Lung microvascular endothelial cell (primary cell): ENCODE measurements around the gene RAN. TPM values are rescaled to one million over a fixed set of nuclear protein-coding genes. Genes with fewer than 3 reads are reported as not detected.
"Not testable (repeated sequence)": the region's sequence is repeated elsewhere in the genome, so short reads cannot be mapped to it uniquely, and the experiment has no call there.

Experiments
- DNase-seq, 2 donors: peaks; one replicate each; pipeline versions ENCODE4 v3.0.0 to v3.0.0-alpha.2; 2010; ENCODE audit warnings: low read depth in 2 of 2
- total RNA-seq: library from RNA; depleted of rRNA; stranded (reverse); fragments of >200 nt; gene quantifications from 2 replicates; pipeline ENCODE4 v1.2.1, GENCODE V29; 2014

The RAN gene
- total RNA-seq = 296 and 515 TPM in 2 replicates

DNA sequence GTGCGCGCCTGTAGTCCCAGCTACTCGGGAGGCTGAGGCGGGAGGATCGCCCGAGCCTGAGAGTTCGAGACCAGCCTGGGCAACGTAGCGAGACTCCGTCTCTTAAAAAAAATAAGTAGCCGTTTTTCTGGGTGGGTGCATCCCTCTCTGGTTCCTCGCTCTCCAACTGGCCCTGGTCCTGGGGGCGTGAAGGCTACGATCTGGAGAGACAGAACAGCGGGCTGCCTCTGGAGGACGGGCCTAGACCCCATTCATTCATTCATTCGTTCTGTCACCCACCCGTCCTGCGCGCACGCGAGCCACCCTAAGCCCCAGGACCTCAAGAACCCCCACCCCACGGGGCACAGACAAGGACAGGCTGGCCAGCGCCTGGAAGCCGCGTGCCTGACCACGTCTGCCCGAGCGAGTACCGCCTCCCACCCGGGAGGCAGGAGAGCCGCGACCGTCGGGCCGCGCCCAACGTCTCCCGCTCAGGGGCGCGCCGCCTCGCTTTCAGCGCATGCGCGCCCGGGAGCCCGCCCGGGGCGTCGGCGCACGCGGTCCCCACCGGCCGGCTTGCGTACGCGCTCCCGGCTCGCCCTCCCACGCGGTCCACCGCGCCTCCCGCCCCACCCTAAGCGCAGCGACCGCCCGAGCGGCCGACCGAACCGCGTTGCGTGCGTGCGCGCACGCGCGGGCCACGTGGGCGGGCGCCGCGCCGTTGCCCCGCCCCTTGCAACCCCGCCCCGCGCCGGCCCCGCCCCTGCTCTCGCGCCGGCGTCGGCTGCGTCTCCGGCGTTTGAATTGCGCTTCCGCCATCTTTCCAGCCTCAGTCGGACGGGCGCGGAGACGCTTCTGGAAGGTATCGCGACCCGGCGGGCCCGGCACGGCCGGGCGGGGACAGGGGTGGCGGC is at the start of gene RAN:
TSS of gene RAN (plus strand) at position 781 of the 893 bp plus-strand sequence. CDS start 528 bp downstream, outside the sequence.
- DNase-seq = peak; percentile 96 to 98

DNA sequence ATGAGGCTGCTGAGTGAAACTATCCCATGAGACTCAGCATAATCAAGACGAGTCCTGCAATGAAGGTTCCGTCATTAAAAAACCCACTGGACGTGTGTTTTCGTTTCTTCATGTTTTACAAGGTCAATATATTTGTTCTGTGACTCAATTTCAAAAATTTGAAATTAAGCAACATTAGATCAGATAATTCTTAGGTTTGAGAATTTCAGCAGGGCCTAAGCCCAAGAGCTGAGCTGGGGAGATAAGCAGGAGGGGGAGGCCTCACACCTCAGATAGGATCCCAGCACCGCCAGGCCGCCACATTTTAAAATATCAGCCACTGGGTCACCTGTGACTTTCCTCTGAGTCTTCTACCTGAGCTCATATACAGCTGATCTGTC is 46.1 kb upstream of the RAN start:
- no peak for DNase-seq

DNA sequence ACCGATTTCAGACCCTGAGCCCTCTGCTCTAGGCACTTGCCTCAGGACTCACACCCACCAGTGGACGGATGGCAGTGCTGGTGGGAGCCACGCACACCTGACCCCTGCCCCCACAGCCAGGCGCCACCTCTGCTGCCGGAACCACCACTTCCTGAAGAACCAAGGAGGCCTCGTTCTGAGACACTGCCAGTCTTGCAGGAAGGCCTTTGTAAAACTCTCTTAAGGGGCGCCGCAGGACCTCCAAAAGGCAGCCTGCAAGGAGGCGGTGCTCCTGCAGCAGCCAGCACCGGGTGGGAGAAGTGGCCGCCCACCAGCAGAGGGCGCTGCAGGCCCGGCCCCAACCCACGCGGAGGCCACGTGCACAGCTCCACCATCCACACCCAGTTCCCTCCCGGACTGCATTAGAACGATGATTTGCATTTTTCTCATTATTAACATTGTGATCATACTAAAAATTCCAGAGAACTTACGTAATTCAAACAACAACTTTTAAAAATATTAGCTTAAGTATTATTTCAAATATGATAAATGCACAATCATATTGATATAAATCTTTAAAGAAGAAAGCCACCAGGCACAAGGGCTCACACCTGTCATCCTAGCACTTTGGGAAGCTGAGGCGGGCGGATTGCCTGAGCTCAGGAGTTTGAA is 45.6 kb upstream of the RAN start:
- DNase-seq = peak; percentile 43 to 49

DNA sequence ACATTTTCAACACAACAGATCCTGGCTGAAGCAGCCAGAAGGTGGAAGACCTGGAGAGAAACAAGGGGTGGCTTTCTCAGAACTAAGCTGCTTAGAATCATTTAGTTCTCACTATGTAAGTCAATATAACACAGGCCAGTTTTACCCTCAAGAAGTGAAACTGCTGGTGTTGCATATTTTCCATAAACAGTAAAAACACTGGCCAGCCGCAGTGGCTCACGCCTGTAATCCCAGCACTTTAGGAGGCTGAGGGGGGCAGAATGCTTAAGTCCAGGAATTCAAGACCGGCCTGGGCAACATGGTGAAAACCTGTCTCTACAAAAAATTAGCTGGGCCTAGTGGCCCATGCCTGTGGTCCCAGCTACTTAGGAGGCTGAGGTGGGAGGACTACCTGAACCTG is 44.4 kb upstream of the RAN start:
- no peak for DNase-seq

DNA sequence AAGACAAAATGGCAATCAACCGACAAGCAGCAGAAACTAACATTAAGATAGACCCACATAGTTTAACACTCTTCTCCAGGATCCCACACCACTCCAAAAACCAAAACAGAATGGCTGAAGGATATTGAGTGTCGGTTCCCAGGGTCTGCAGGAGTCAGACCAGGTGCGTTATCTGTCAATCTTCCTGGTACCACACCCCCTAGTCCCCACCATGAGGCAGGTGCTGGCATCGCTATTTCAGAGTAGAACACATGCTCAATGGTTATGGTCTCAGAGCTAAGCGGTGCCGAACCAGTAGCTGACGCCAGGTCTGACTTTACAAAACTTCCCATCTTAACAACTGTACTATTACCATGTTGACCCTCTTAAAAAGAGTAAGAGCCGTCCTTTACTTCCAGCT is 43.0 kb upstream of the RAN start:
- no peak for DNase-seq

DNA sequence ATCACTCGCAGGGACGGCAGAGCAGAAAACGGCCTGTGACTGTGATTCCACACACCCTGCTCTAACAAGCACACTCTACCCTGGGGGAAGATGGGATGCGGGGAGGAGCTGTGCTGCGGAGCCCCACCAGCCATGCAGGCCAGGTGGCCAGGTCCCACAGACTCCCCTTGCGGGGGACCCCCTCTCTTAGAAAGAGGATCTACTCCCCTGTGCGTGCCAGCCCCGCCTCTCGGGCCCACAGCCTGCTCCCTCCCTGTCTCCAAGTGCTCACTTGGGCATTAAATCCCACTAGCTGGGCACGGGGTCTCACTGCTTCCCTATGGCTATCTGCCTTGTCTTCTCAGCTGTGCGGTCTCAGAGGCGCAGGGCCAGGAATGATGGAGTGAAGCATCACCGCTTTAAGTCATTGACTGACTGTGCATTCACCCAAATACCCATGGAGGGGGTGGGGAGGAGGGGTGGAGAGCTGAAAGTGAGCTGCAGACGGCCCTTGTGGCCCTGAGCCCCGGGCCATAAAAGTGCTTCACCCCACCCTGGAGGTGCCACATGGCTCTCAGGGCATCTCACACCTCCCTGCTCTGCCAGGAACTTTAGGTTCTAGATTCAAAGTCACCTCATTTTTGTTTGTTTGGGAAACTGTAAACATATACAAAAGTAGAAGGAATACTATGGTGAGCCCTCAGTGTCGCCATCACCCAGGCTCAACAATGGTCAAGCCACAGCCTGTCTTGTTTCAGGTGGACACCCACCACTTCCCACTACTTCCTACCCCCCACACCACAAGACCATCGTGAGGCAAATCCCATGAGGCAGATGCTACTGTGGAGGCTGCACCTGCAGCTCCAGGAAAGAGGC is 42.2 kb upstream of the RAN start:
- no peak for DNase-seq

DNA sequence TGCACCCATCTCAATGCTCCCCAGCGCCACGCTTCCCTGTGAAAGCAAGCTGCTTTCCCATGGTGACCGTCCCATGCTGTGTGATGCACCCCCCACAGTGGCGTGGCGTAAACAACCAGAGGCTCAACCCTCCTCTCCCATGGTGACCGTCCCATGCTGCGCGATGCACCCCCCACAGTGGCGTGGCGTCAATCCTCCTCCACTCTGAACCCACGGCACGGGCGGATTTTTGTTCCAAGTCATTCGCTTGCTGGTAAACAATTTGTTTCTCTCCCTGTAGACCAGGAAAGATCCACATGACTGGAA is 41.7 kb upstream of the RAN start:
- no peak for DNase-seq

DNA sequence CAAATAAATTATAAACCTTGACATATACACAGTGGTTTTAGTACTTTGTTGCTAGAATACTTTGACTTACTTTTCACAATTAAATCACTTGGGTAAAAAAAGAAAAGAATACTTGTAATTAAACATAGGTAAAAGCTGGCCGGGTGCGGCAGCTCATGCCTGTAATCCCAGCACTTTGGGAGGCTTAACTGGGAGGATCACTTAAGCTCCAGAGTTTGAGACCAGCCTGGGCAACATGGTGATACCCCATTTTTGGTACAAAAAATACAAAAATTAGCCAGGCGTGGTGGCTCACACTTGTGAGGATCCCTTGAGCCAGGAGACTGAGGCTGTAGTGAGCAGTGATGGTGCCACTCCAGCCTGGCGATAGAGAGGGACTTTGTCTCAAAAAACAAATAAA is 40.6 kb upstream of the RAN start:
- no peak for DNase-seq

DNA sequence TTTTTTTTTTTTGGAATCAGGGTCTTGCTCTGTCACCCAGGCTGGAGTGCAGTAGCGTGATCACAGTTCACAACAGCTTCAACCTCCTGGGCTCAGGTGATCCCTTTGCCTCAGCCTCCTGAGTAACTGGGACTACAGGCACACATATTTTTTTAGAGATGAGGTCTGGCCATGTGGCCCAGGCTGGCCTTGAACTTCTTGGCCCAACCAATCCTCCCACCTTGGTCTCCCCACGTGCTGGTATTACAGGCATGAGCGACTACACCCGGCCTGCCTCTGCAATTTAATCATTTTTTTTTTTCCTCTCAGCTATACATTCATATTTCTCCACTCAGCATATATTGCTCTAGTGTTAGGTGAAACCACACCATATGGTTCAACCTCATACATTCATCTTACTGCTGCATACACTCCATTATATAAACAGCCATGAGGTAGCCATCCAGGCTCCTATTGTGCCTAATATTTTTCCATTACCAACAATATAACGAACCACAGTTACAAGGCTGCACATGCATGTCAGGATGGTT is 39.9 kb upstream of the RAN start:
- no peak for DNase-seq

DNA sequence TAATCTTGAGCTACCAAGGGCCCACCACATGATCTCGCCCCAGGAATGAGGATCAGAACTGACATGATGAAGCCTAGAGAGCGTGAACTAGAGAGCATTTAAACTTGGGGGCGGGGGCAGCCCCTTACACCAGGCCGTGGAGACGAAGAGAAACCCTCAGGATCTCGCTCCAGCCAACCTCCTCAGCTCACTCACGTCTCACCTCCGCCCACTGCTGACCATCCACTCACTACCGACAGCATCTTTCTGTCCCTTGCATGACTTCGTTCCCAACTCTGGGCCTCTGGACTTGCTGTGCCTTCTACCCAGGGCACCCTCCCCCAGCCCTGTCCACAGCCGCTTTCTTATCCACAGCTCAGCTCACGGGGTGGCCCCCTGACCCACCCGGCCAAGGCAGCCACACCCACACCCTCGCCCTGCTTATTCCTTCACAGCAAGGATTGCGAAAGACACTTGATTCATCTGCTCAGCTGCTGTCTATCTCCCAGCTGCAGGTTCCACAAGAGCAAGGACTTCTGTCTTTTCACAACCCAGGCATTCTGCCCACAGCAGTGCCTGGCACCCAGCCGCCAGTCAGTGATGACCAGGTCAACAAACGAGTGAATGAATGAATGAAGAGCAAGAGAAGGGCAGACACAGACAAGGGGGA is 39.2 kb upstream of the RAN start:
- no peak for DNase-seq

DNA sequence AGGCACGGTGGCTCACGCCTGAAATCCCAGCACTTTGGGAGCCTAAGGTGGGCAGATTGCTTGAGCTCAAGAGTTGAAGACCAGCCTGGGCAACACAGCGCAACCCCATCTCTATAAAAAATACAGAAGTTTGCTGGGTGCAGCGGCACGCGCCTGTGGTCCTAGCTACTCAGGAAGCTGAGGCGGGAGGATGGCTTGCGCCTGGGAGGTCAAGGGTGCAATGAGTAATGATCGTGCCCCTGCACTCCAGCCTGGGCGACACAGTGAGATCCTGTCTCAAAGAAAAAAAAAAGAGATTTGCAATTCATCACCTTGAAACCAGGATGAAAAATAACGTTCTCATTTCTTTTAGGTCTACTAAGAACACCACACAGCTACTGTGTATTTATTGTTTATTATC is 36.9 kb upstream of the RAN start:
- peak in 1 of 2 donors; percentile 30 for DNase-seq

DNA sequence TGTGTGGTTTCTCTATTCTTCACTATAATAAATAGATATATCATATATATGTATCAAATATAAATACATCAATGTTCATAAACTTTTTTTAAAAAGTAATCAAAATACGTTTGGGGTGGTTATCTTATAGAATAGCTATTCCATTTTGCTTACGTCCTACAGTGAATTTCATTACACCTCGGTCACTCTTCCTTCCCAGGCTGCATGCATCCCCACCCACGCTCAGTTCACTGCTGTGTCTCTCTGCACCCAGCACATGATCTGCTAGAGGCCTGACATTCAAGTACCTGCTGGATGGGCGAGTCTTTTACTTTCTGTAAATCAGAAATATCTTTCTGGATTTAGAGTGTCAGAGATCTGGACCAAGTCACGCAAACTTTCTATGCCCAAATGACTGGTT is 36.4 kb upstream of the RAN start:
- DNase-seq = no peak

DNA sequence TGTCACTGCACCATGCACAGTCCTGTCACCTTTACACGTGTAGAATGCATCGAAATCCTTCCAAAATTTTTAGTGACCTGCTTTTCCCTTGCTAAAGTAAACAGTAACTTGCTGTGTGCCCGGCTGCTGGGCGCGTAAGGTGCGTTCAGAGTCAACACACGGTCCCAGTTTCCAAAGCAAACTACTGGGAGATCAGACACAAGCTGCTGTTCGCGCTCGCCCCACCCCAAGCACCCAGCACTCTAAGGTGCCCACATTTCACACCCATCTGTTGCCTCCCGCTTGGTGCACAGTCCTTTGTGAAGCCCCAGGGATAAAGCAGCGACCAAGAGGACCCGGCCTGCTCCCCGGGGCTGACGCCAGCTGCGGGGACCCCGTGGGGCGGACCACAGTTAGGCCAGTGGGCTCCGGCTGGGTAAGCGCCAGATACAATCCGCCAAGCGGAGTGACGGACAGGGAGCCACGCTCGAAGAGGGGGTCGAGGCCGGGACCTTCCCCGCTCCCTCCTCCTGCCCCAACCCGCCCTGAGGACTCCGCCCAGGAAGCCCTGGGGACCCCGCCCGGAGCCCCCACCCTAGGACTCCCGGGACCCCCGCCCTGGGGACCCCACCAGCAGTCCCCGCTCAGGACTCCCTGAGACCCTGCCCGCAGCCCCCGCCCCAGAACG is 33.4 kb upstream of the RAN start:
- peak; percentile 35 to 36 for DNase-seq

DNA sequence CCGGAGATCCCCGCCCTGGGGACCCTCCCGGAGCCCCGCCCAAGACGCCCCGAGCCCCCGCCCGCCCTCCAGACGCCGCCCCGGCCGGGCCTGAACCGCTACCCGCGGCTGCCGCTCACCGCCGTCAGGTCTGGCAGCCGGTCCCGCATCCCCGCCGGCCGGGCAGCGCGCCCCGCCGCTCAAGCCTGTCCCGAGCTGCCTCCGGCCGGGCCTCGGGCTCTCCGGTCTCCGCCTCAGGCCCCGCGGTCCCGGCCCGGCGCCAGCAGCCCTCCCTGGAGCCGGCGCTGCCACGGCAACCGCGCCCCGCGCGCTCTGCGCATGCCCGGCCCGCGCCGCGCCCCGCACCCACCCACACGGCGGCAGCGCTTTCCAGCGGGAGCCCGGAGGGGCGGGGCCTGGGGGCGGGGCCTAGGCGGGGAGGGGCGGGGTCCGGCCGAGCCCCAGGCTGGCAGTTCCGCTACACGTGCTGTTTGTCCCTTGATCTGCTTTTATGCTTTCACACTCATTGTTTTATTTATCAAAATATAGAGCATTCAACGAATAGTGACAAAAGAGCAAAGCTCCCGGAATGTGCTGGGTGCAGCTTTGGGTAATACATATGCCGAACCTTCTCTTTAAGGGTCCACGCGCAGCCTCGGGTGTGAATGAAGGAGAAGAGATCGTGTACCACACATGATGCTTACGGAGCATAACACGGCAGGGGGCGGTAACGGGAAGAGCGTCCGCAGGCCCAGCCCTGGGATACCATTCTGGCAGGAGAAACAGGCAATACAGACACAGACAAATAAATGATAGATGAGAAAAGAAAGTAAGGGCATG is 32.7 kb upstream of the RAN start, which contains the start of gene STX2:
TSS of gene STX2 (minus strand) at position 300 of the 819 bp plus-strand sequence. CDS start at position 149, 151 bp downstream.
- DNase-seq = peak; percentile 87 to 91

DNA sequence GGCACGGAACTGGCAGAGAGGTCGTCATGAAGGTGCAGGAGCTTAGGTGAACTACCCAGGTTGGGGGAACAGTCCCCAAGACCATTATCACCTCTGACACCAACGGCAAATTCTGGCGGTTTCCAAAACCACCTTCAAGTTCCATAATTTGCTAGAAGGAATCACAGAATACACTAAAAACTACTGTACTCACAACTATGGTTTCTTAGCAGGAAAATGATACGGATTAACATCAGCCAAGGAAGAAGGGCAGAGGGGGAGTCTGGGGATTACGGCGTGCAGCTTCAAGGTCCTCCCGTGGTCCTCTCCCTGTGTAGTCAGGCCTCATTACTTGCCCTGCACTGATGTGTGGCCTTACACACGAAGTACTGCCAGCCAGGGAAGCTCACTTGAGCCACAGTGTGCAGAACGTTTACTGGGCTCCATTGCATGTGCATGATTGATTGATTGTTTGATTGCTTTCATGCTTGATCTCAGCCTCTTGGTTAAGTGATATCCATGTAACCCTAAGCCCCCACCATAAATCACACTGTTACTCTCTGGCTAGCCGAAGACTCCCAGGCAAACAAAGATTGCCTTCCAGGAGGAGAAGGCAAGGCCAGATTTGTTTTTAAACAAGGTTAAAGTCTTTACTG is 32.0 kb upstream of the RAN start:
- no peak for DNase-seq

DNA sequence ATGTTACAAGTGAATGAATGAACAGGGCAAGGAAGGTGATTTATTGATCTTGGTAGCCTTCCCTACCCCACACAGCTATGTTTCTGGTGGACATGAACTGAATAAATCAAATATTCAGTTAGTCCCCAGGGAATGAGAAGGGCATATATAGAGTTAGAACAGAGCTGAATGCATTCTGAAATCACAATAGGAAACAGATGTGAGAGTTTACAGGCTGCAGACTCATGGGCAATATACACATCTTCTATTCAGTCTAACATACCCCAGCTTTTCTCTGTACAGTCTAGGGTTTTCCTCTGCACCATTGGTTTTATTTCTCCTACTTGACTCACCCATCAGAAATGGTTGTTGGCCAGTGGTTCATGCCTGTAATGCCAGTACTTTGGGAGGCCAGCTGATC is 25.5 kb upstream of the RAN start:
- no peak for DNase-seq

DNA sequence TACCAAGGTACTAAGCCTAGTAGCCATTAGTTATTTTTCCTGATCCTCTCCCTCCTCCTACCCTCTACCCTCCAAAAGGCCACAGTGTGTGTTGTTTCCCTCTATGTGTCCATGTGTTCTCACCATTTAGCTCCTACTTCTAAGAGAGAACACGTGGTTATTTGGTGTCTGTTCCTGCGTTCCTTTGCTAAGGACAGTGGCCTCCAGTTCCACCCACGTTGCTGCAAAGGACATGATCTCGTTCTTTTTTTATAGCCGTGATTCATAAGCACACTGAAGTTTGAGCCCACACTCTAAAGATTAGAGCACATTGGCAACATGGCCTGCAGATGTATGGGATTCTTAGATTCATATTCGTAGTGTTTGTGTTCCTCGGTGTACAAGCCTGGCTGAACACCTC is 24.8 kb upstream of the RAN start:
- DNase-seq = no peak

DNA sequence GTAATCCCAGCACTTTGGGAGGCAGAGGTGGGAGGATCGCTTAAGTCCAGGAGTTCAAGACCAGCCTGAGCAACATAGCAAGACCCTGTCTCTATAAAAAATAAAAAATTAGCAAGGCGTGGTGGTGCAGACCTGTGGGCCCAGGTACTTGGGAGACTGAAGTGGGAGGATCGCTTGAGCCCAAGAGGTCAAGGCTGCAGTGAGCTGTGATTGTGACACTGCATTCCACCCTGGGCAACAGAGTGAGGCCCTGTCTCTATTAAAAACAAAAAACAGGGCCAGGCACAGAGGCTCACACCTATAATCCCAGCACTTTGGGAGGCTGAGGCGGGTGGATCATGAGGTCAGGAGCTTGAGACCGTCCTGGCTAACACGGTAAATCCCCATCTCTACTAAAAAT is 23.8 kb upstream of the RAN start:
- DNase-seq = not testable (repeated sequence)

DNA sequence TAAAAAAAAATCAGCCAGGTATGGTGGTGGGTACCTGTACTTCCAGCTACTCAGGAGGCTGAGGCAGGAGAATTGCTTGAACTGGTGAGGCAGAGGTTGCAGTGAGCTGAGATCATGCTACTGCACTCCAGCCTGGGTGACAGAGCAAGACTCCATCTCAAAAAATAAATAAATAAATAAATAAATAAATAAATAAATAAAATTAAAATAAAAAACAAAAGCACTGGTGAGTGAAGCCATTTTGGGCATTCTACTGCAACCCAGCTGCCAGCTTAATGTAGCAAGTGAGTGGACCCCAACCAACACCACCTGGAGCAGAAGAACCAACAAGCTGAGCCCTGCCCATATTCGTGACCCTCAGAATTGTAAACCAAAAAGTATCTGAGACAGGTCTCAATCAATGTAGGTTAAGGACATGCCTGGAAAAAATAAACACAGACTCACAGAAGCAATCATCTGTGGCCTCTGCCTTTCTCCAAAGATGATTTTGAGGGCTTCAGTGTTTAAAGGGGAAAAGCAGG is 23.0 kb upstream of the RAN start:
- DNase-seq = not testable (repeated sequence)
